GM19372 (cell line): Measurements from ENCODE around the gene TBX18.

Experiments used
- ATAC-seq: cut with Tn5 transposase; IDR thresholded peaks from one replicate; pipeline ENCODE4 v1.9.1; 2021; ENCODE audit warnings: mild to moderate bottlenecking, low read depth, moderate library complexity; ENCODE audit not compliant: unreplicated experiment

TBX18 gene

DNA sequence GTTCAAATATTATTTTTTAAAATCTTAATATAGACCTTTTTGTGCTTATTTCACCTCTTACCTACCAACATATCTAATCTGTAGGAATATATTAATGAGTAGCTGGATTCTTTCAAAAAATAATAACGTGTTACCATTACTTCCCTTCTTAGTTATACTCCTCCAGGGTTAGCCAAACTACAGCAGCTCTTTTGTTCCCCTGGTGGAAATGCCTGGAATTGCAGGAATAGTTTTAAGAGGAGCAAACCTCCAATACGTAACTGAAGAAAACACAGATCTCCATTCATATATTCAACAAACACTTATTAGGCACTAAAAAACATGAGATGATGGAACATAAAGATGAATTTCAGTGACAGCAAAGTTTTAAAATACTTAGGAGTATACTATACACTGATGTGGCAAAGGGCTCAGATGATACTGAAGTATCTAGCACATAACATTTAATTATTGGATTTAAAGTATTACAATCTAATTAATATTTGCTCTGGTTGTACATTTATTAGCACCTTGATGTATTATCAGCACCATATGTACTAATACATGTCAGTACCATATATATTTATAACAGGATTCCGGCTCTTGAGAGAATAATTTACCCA is 78.3 kb downstream of the TBX18 start:
- no peak for ATAC-seq

DNA sequence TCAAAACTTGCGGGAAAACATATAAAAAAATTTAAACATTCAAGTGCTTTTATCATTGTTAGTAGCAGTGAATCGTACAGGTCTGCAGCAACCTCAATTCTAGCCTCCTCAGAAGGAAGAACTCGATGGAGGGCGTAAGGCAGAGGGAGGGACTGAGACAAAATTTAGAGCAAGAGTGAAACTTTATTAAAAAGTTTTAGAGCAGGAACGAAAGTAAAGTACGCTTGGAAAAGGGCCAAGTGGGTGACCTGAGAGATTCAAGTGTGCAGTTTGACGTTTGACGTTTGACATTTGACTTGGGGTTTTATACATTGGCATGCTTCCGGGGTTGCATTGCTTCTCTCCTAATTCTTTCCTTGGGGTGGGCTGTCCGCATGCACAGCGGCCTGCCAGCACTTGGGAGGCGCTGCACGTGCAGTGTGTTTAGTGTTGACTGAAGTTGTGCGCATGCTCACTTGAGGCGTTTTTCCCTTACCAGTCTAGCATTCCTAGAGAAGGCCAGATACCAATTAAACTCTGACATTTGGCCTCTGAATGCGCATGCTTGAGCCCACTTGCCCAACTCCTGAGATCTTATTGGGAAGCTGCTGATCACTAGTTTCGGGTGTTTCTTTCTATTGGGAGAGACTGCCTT is 82.6 kb downstream of the TBX18 start:
- ATAC-seq = no peak

DNA sequence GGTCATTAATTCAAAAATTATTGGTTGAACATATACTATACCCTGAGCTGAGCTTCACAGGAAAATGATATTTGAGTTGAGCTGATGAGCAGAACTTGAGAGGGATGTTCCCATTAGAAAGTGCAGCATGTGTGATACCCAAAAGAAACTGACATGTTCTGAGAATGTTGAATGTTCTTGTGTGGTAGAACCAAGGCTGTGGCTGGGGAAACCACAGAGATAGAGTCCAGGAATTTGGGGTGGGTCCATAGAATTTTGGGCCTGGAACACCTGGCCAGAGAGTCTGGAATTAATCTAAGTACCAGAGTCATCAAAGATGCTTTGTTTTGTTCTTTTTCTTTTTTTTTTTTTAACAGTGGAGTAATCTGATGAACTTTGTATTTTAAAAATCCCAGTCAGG is 88.7 kb downstream of the TBX18 start:
- ATAC-seq = no peak

GRCh38 chr6:84674395-84674794 is 90.0 kb downstream of the TBX18 start:
- ATAC-seq = no peak

DNA sequence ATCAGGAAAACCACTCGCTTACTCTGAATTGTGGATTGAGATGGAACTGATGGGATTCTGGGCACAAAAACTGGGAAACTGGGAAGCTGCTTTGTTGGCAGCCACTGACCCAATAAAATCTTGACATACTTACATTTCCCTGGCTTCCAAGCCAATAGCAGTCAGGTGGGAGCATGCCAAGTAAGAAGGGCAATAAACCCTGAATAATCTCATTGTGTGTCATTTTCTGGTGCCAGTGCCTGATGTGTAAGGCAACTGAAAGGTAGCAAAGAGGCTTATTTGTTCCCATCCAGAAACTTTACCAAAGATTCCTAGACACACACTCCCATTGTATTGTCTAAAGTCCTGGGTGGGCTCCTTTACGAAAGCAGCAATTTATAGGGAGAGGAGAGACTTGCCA is 93.2 kb downstream of the TBX18 start:
- ATAC-seq = no peak

DNA sequence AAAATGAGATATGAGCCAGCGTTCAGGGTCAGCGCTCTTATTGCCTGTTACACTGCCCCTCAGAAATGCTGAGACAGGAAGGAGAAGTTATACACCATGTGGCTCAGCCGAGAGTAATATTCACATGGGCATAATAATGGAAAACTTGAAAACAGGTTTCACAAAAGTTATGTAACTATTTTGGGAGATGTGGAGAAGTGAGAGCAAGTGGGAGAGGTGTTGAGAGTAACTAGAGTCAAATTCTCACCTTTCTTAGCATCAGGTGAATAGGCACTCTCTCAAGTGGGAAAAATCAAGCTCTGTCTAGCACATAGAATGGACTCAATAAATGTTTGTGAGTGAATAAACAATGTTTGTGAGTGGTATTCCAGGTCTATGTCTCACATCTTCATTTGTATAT is 94.5 kb downstream of the TBX18 start:
- no peak for ATAC-seq

- no peak for ATAC-seq
Measured at GRCh38 chr6:84667252-84668213, 96.9 kb downstream of the TBX18 start.

DNA sequence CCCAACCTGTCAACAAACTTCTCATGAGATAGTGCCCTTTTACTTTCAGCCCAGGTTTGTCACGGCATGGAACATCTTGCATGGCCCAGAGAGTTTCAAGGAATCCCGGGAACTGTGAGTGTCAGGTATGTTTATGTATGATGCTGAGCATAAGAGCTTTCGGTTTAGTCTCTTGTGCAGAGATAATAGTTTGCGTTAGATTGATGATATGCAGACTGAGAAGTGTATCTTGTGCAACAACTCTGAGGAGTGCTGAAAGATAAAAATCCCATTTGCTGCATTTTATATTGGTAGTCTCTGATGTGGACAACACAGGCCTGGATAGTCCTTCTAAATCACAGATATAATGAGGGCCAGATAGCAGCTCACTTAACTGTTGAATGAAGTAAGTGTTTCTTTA is 99.0 kb downstream of the TBX18 start:
- no peak for ATAC-seq

DNA sequence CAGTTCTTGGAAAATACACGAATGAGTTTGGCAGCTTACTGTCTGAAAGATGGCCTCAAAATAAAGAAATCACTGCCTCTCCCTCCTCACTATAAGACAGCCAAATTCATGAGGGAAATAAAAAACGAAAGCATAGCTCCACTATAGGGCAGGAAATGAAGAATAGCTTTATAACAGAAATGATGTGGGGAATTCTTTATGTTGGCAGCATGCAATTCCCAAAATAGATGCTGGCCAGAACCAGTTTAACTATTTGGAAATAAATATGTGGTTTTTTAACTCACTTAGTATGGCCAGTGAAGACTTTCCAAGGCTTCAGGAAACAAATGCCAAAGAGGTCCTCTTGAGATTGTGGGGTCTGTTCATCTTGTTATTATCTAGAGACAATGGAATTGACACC is 100.5 kb downstream of the TBX18 start:
- no peak for ATAC-seq

- ATAC-seq = no peak
Measured at GRCh38 chr6:84657486-84657885, 106.9 kb downstream of the TBX18 start.

- no peak for ATAC-seq
Measured at GRCh38 chr6:84657025-84657424, 107.4 kb downstream of the TBX18 start.

DNA sequence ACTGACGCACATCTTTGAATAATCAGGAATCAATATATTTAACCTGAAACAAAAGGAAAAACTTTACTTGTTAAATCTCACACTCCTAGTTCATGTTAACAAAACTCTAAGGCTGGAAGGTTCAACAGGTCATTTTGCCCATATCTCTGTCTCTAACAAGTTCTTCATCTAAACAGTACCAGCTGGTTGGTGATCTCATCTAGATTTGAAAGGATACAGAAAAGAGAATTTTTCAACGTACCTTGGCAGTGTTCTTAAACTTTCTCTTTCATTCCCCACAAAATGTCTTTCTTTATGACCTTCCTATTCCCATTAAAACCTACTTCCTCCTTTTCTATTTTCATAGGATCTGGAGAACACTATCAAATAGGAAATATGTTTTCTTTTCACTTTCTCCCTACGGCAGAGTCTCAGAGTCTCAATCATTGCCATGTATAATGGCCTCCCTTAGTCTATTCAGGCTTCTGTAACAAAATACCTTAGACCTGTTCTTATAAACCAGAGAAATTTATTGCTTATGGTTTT is 111.3 kb downstream of the TBX18 start:
- ATAC-seq = no peak

DNA sequence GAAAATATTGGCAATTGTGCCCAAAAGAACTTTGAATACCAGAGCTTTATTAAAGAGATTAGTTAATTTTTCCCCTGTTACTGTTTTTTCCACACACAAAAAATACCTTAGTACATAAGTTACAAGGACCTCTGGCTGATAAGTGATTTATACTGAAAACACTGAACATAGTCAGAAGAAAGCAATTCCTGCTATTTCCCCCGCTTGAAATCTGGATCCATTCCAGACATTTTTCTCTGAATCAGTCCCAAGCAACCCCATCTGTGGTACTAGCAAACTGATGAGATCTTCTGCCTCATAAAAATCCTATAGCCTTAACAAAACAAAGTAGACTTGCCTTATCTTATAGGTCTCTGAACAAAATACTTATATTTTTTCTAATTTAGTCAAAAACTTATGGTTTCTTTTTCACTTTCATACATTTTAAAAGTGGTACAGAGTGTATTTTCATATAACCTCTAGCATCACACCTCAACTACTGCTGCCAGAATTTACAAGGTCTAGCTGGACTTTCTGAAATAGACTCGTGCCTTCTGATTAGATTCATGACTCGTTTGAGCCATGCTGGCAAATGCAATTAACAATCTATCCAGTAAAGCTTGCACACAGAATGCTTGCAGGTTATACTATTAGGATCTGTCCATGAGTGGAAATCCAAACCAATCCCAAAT is 111.9 kb downstream of the TBX18 start:
- no peak for ATAC-seq

GRCh38 chr6:84651583-84651982 is 112.8 kb downstream of the TBX18 start:
- no peak for ATAC-seq

GRCh38 chr6:84648444-84648843 is 116.0 kb downstream of the TBX18 start:
- no peak for ATAC-seq

- ATAC-seq = no peak
Measured at GRCh38 chr6:84645563-84646266, 118.7 kb downstream of the TBX18 start.

DNA sequence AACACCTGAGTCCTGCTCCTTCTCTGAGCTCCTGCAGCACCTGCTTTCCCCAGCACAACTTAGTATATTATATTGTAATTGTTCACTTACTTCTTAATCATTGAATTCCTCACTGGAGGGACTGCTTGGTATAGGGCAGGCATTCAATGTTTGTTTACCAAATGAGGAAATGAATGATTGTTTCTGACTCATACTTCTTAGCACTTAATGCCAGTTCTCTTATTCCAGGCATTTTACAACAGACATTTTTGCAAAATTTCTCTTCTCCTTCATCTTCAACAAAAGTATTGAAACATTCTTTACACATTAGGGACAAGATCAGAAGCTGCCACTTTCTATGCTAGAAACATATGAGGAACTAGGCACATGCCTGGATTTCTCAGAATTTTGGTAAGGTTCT is 119.4 kb downstream of the TBX18 start:
- ATAC-seq = no peak

DNA sequence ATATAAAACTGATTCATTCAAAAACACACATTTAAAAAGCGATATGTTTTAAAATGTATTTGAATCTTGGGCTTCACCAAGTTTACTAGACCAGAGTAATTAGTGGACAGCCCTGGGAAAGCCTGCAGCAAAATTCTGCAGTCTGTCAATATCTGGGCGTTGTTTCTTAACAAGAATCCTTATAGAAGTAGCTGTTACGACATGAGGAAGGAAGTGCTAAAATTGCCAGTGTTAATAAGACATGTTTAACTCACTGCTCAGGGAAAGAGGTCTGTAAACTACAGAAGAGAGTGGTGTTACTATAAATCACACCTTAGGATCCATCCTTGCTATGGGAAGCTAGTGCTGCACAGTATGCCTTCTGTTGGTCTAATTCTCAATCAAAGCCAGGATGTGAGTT is 120.6 kb downstream of the TBX18 start:
- ATAC-seq = no peak

DNA sequence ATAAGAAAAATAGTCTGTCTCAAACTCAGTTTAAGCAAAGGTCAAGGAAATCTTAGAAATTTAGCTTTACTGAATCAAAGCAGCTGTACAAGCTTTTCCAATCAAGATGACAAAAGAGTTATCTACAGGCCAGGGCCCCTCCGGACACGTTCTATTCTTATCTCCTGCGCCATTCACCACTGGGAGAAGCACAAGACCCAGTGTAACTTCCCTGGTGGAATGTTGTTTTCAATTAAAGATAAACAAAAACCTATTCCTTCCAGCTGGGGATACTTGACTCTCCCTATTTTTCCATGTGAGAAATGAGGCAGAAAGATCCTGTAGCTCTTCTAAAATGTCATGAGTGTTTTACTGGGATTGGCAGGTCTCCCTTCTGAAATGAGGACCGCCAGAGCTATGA is 123.3 kb downstream of the TBX18 start:
- no peak for ATAC-seq

GRCh38 chr6:84639396-84639795 is 125.0 kb downstream of the TBX18 start:
- no peak for ATAC-seq
